NCI-H2107 treated with DMSO at 0.1 percent for 48 hours (cell line): Measurements from ENCODE around the gene SPAG7.
"Not testable (repeated sequence)": the region's sequence is repeated elsewhere in the genome, so short reads cannot be mapped to it uniquely, and the experiment has no call there.

Experiments
- DNase-seq: peaks from one replicate; lab custom pipeline; 2025; ENCODE audit not compliant: unreplicated experiment; lab: John Stamatoyannopoulos, UW

SPAG7 gene

DNA sequence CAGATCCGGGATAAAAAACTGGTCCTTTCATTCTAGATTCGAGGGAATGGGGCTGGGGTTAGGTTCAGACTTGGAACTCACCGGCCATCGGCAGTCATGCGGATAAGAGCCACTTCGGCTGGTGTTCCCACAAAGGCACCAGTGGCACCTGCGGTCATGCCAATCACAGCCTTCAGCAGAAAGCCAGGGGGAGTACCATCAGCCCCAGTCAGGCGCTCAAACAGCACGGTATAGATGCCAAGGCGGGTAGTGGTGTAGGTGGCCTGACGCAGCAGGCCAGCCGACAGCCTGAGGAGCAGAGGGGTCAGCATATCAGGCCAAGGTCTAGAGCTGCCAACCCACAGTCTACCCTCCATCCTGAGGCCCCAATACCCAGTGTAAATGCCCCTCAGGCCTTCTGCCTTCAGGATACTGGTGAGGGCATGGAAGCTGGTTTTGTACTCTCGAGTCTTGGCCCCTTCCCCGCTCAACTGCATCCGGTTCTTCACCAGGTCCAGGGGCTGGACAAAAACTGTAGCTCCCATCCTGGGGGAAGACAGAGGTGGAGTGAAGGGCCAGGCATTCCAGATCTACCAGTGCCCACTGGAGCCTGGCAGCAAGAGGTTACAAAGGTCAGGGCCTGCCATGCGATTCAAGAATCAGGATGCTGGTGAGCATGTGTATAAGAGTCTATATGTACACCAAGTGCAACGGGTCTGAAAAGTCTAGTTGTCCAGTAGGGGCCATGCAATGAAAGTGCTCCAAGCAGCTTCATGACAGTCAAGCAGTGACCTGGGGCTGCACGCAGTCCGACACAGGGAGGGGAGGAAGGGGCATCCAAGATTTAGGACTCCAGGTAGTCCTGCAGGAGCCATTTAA, 28.7 kb downstream of the SPAG7 start:
- no peak for DNase-seq

GRCh38 chr17:4938069-4938491, 29.5 kb downstream of the SPAG7 start:
- DNase-seq = no peak

DNA sequence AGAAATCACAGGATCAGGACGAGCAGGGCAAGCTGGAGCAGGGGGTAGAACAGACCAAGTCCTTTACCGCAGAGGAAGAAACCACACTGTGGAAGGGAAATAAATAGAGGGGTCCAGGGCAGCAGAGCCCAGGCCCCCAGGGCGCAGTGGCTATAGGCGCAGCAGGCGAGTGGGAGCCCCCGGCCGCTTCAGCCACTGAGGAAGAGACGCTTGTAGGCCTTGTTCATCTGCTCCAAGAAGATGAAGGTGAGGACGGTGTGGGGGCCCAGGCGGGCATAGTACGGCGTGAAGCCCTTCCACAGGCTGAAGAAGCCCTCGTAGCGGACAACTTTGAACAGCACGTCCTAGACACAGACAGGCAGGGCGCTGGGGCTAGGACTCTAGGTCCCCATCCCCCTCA, 30.1 kb downstream of the SPAG7 start:
- DNase-seq = no peak

- DNase-seq = no peak
Observed at GRCh38 chr17:4936436-4936835, 31.2 kb downstream of the SPAG7 start.

GRCh38 chr17:4935650-4936049, 32.0 kb downstream of the SPAG7 start:
- DNase-seq = no peak

- no peak for DNase-seq
Observed at GRCh38 chr17:4934173-4934979, 33.2 kb downstream of the SPAG7 start.

DNA sequence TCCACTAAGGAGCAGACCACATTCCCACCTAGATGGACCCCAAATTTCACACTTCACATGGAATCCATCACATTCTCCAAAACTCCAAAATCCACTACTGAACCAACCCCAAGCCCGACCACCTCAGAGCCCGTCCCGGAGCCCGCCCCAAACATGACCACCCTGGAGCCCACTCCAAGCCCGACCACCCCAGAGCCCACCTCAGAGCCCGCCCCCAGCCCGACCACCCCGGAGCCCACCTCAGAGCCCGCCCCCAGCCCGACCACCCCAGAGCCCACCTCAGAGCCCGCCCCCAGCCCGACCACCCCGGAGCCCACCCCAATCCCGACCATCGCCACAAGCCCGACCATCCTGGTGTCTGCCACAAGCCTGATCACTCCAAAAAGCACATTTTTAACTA, 34.0 kb downstream of the SPAG7 start:
- DNase-seq = no peak

GRCh38 chr17:4932756-4933155, 34.9 kb downstream of the SPAG7 start:
- no peak for DNase-seq

GRCh38 chr17:4931963-4932362, 35.7 kb downstream of the SPAG7 start, which contains the start of gene GP1BA:
Gene GP1BA (plus strand): TSS chr17:4932277. CDS start chr17:4932605, 328 bp downstream.
- no peak for DNase-seq

- no peak for DNase-seq
Observed at GRCh38 chr17:4928881-4929280, 38.7 kb downstream of the SPAG7 start.

DNA sequence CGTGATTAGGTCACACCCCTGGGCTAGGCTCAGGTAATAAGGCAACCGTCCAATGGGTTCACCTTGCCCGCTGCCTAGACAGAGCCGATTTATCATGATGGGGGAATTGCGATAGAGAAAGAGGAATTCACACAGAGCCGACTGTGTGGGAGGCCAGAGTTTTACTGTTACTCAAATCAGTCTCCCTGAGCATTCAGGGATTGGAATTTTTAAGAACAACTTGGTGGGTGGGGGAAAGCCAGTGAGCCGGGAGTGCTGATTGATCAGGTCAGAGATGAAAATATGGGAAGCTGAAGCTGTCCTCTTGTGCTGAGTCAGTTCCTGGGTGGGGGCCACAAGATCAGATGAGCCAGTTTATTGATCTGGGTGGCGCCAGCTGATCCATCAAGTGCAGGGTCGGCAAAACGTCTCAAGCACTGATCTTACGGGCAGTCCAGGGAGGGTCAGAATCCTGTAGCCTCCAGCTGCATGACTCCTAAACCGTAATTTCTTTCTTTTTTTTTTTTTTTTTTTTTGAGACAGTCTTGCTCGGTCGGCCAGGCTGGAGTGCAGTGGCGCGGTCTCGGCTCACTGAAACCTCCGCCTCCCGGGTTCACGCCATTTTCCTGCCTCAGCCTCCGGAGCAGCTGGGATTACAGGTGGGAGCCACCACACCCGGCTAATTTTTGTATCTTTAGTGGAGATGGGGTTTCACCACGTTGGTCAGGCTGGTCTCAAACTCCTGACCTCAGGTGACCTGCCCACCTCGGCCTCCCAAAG, 40.9 kb downstream of the SPAG7 start:
- not testable (repeated sequence) for DNase-seq

GRCh38 chr17:4921320-4921719, 46.3 kb downstream of the SPAG7 start:
- DNase-seq = no peak

DNA sequence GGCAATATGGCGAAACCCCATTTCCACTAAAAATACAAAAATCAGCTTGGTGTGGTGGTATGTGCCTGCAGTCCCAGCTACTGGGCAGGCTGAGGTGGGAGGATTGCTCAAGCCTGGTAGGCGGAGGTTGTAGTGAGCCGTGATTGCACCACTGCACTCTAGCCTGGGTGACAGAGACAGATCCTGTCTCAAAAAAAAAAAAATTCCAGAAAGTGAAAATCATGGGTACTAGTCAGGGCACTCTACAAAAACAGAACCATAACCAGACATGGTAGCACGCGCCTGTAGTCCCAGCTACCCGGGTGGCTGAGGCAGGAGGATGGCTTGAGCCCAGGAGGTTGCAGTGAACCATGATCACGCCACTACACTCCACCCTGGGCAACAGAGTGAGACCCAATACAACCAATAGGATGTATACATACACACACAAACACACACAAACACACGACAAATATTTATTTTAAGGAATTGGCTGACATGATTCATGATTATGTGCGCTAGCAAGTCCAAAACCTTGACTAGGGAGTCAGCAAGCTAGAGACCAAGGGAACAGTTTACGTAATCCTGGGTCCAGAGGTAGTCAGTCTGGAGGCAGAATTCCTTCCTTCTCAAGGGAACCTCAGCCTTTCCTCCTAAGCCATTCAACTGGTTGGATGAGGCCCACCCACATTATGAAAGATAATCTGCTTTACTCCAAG, 47.1 kb downstream of the SPAG7 start:
- no peak for DNase-seq

DNA sequence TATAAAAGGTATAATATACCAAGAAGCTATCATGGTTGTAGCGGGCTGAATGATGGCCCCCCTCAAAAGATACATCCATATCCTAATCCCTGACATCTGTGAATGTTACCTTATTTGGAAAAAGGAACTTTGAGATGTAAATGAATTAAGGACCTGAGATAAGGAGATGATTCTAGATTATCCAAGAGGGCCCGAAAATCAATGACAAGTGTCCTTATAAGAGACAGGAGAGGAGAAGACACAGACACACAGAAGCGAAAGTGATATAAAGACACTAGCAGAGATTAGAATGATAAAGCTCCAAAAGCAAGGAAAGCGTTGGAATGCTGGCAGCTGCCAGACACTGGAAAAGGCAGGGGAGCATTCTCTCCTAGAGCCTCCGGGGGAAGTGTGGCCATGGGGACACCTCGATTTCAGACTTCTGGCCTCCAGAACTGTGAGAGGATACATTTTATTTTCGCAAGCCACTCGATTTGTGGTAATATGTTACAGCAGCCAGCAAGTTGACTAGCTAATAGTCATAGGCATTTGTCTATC, 48.0 kb downstream of the SPAG7 start:
- DNase-seq = no peak

DNA sequence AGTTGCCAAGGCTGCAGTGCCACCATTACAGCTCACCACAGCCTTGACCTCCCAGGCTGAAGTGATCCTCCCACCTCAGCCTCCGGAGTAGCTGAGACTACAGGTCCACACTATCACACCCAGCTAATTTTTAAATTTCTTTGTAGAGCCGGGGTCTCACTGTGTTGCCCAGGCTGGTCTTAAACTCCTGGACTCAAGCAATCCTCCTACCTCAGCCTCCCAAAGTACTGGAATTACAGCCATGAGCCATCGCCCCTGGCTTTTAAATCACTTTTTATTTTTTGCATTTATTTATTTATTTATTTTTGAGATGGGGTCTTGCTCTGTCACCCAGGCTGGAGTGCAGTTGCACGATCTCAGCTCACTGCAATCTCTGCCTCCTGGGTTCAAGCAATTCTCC, 53.1 kb downstream of the SPAG7 start:
- DNase-seq = not testable (repeated sequence)

GRCh38 chr17:4913994-4914393, 53.6 kb downstream of the SPAG7 start:
- DNase-seq = no peak
